HEK293 (cell line): Measurements from ENCODE around the gene DRC3.

Source experiments
- CTCF ChIA-PET: fragments of 350-600 bp; formaldehyde crosslinking; extraction: SDS; loops from one replicate; lab custom pipeline; 2021; ENCODE audit warnings: antibody characterized with exemption; lab: Yijun Ruan, JAX
- POLR2A ChIA-PET: fragments of 300-600 bp; formaldehyde crosslinking; extraction: SDS; loops from one replicate; lab custom pipeline; 2020; ENCODE audit warnings: antibody characterized with exemption, inconsistent platforms; lab: Yijun Ruan, JAX
- H3K27ac ChIP-seq: fragments of 200-500 bp; sonication (Bioruptor generic); 2 replicates; pipeline ENCODE4 v1.5.1; 2014; ENCODE audit warnings: low read depth, low read length, control low read depth, inconsistent platforms; ENCODE audit errors: extremely low read depth
- H3K36me3 ChIP-seq, 2 experiments: fragments of 200-500 bp in 1 of 2; sonication (Bioruptor generic) in 1 of 2; 1 replicate in 1 of 2; 2 replicates in 1 of 2; pipeline ENCODE4 v1.5.1; 2014 to 2017; ENCODE audit warnings: inconsistent platforms in 2 of 2, low read length in 2 of 2; ENCODE audit not compliant: control insufficient read depth in 2 of 2, insufficient read depth in 1 of 2
- H3K4me1 ChIP-seq: fragments of 200-500 bp; sonication (Bioruptor generic); 2 replicates; pipeline ENCODE4 v1.5.1; 2014; ENCODE audit warnings: mild to moderate bottlenecking, low read length, inconsistent platforms; ENCODE audit not compliant: control insufficient read depth, insufficient read depth
- H3K4me3 ChIP-seq: 2 replicates; pipeline ENCODE4 v1.5.1; 2011; ENCODE audit warnings: low read depth, mild to moderate bottlenecking, control low read depth, low read length, moderate library complexity
- H3K9me3 ChIP-seq: fragments of 200-500 bp; sonication (Bioruptor generic); 2 replicates; pipeline ENCODE4 v1.5.1; 2014; ENCODE audit warnings: low read depth, low read length, inconsistent platforms; ENCODE audit not compliant: control insufficient read depth, insufficient read depth
- GLI2 ChIP-seq: fragments of 450-650 bp; formaldehyde crosslinking; IDR thresholded peaks from 2 replicates; pipeline ENCODE4; 2017; ENCODE audit warnings: missing biosample characterization, missing genetic modification characterization, low read depth, borderline replicate concordance
- GLI4 ChIP-seq: fragments of 450-650 bp; formaldehyde crosslinking; IDR thresholded peaks from 2 replicates; pipeline ENCODE4 v1.5.1; 2016; ENCODE audit warnings: missing biosample characterization, missing genetic modification characterization
- KLF1 ChIP-seq: fragments of 450-650 bp; formaldehyde crosslinking; IDR thresholded peaks from 2 replicates; pipeline ENCODE4 v1.5.1; 2016; ENCODE audit warnings: missing biosample characterization, missing genetic modification characterization
- KLF8 ChIP-seq: fragments of 450-650 bp; formaldehyde crosslinking; IDR thresholded peaks from 2 replicates; pipeline ENCODE4 v1.5.1; 2016; ENCODE audit warnings: missing biosample characterization, missing genetic modification characterization
- KLF9 ChIP-seq: fragments of 450-650 bp; formaldehyde crosslinking; IDR thresholded peaks from 2 replicates; pipeline ENCODE4 v1.5.1; 2016; ENCODE audit warnings: missing biosample characterization, missing genetic modification characterization, low read depth
- ZNF10 ChIP-seq: fragments of 450-650 bp; formaldehyde crosslinking; IDR thresholded peaks from 2 replicates; pipeline ENCODE4 v1.5.1; 2017; ENCODE audit warnings: missing biosample characterization, missing genetic modification characterization
- ZNF157 ChIP-seq: fragments of 450-650 bp; formaldehyde crosslinking; IDR thresholded peaks from 2 replicates; pipeline ENCODE4 v1.5.1; 2016; ENCODE audit warnings: missing biosample characterization, missing genetic modification characterization
- ZNF169 ChIP-seq: fragments of 450-650 bp; formaldehyde crosslinking; IDR thresholded peaks from 2 replicates; pipeline ENCODE4 v1.5.1; 2016; ENCODE audit warnings: missing biosample characterization, missing genetic modification characterization
- ZNF221 ChIP-seq: fragments of 450-650 bp; formaldehyde crosslinking; IDR thresholded peaks from 2 replicates; pipeline ENCODE4 v1.5.1; 2017; ENCODE audit warnings: missing biosample characterization, missing genetic modification characterization, borderline replicate concordance
- ZNF510 ChIP-seq: fragments of 450-650 bp; formaldehyde crosslinking; IDR thresholded peaks from 2 replicates; pipeline ENCODE4 v1.5.1; 2018; ENCODE audit warnings: mild to moderate bottlenecking, missing genetic modification characterization, missing biosample characterization; ENCODE audit not compliant: insufficient replicate concordance
- ZNF529 ChIP-seq: fragments of 450-650 bp; formaldehyde crosslinking; IDR thresholded peaks from 2 replicates; pipeline ENCODE4 v1.5.1; 2017; ENCODE audit warnings: missing genetic modification characterization, missing biosample characterization; ENCODE audit not compliant: insufficient replicate concordance
- ZNF747 ChIP-seq: fragments of 450-650 bp; formaldehyde crosslinking; IDR thresholded peaks from 2 replicates; pipeline ENCODE4 v1.5.1; 2016; ENCODE audit warnings: missing biosample characterization, missing genetic modification characterization
- ZSCAN23 ChIP-seq: fragments of 450-650 bp; formaldehyde crosslinking; IDR thresholded peaks from 2 replicates; pipeline ENCODE4 v1.5.1; 2016; ENCODE audit warnings: missing biosample characterization, missing genetic modification characterization
- ZXDB ChIP-seq: fragments of 450-650 bp; formaldehyde crosslinking; IDR thresholded peaks from 2 replicates; pipeline ENCODE4 v1.5.1; 2016; ENCODE audit warnings: missing biosample characterization, missing genetic modification characterization
- TF ChIP-seq, protein P1 (sequence below): fragments of 450-650 bp; formaldehyde crosslinking; IDR thresholded peaks from 2 replicates; pipeline ENCODE4 v1.5.1; 2017; ENCODE audit warnings: missing biosample characterization, missing genetic modification characterization
- TF ChIP-seq, protein P2 (sequence below): fragments of 450-650 bp; formaldehyde crosslinking; IDR thresholded peaks from 2 replicates; pipeline ENCODE4 v1.5.1; 2016; ENCODE audit warnings: missing biosample characterization, missing genetic modification characterization
- TF ChIP-seq, protein P3 (sequence below): fragments of 450-650 bp; formaldehyde crosslinking; IDR thresholded peaks from 2 replicates; pipeline ENCODE4 v1.5.1; 2017; ENCODE audit warnings: missing biosample characterization, missing genetic modification characterization
- TF ChIP-seq, protein P4 (sequence below): fragments of 450-650 bp; formaldehyde crosslinking; IDR thresholded peaks from 2 replicates; pipeline ENCODE4 v1.5.1; 2016; ENCODE audit warnings: missing biosample characterization, missing genetic modification characterization

DRC3 gene

DNA sequence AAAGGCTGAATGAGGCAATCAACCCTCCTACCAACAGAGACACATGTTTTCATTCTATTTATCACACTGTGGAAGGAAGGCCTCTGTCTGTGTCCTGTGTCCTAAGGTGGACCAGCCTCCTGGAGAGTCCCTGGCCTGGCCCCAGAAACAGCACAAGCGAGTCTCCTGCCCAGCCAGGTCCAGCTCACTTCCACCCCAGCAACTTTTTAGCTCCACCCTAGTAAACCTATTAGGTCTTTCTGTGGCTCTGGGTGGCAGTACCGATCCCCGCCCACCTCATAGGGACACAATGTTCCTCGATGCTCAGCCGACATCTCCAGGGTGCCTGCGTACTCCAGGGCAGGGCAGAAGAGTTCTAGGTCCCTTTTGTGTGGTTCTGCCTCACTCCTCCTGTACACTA, 10.7 kb downstream of the DRC3 start (continued):
- TF ChIP-seq, protein P1, sequence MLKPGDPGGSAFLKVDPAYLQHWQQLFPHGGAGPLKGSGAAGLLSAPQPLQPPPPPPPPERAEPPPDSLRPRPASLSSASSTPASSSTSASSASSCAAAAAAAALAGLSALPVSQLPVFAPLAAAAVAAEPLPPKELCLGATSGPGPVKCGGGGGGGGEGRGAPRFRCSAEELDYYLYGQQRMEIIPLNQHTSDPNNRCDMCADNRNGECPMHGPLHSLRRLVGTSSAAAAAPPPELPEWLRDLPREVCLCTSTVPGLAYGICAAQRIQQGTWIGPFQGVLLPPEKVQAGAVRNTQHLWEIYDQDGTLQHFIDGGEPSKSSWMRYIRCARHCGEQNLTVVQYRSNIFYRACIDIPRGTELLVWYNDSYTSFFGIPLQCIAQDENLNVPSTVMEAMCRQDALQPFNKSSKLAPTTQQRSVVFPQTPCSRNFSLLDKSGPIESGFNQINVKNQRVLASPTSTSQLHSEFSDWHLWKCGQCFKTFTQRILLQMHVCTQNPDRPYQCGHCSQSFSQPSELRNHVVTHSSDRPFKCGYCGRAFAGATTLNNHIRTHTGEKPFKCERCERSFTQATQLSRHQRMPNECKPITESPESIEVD (tag by site-specific recombination) = no peak
- TF ChIP-seq GLI4 = no peak
- TF ChIP-seq, protein P2, sequence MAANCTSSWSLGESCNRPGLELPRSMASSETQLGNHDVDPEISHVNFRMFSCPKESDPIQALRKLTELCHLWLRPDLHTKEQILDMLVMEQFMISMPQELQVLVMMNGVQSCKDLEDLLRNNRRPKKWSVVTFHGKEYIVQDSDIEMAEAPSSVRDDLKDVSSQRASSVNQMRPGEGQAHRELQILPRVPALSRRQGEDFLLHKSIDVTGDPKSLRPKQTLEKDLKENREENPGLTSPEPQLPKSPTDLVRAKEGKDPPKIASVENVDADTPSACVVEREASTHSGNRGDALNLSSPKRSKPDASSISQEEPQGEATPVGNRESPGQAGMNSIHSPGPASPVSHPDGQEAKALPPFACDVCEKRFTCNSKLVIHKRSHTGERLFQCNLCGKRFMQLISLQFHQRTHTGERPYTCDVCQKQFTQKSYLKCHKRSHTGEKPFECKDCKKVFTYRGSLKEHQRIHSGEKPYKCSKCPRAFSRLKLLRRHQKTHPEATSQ = no peak
- TF ChIP-seq ZNF510 (tag by site-specific recombination) = no peak
- TF ChIP-seq, all 188 proteins: peak for 0

DNA sequence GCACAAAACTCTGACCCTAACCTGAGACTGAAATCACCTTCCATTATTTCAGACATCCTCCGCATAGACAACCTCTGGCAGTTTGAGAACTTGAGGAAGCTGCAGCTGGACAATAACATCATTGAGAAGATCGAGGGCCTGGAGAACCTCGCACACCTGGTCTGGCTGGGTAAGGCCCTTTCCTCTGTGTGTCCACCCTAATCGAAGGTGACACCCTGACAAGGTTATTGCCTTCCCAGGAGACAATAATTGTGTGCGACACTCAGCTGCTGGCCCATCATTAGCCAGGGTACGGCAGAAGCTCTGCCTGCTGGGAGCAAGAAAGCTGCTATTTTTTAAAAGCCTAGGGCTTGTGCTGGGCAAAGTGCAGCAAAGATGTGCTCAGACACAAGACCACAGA, 11.1 kb downstream of the DRC3 start:
- POLR2A ChIA-PET = interaction anchor here (0.7 to 1.3 kb wide), 3 partner anchors 11 to 24 kb away, joined by 3 read pairs; partner anchors contain the start of genes DRC3 and TOM1L2
- CTCF ChIA-PET = interaction anchor here (0.5 to 3.4 kb wide), 6 partner anchors 8 to 487 kb away, joined by 3 to 10 read pairs (median 6); no protein-coding TSS in a partner anchor

More for the DNA sequence above, 11.1 kb downstream of the DRC3 start:
- H3K4me3 ChIP-seq = no peak overlapping the region
- TF ChIP-seq ZXDB (tag by site-specific recombination) = no peak
- TF ChIP-seq, protein P1 (tag by site-specific recombination) = no peak
- no peak for TF ChIP-seq ZNF221
- TF ChIP-seq, protein P2 = no peak
- no peak for TF ChIP-seq KLF8 (tag by site-specific recombination)
- no peak for TF ChIP-seq ZNF529 (tag by site-specific recombination)
- TF ChIP-seq ZSCAN23 (tag by site-specific recombination) = no peak
- TF ChIP-seq, protein P3, sequence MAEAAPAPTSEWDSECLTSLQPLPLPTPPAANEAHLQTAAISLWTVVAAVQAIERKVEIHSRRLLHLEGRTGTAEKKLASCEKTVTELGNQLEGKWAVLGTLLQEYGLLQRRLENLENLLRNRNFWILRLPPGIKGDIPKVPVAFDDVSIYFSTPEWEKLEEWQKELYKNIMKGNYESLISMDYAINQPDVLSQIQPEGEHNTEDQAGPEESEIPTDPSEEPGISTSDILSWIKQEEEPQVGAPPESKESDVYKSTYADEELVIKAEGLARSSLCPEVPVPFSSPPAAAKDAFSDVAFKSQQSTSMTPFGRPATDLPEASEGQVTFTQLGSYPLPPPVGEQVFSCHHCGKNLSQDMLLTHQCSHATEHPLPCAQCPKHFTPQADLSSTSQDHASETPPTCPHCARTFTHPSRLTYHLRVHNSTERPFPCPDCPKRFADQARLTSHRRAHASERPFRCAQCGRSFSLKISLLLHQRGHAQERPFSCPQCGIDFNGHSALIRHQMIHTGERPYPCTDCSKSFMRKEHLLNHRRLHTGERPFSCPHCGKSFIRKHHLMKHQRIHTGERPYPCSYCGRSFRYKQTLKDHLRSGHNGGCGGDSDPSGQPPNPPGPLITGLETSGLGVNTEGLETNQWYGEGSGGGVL (tag by site-specific recombination) = no peak
- no peak for TF ChIP-seq ZNF10
- TF ChIP-seq, protein P4, sequence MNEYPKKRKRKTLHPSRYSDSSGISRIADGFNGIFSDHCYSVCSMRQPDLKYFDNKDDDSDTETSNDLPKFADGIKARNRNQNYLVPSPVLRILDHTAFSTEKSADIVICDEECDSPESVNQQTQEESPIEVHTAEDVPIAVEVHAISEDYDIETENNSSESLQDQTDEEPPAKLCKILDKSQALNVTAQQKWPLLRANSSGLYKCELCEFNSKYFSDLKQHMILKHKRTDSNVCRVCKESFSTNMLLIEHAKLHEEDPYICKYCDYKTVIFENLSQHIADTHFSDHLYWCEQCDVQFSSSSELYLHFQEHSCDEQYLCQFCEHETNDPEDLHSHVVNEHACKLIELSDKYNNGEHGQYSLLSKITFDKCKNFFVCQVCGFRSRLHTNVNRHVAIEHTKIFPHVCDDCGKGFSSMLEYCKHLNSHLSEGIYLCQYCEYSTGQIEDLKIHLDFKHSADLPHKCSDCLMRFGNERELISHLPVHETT (tag by site-specific recombination) = no peak
- TF ChIP-seq KLF9 (tag by site-specific recombination) = no peak
- no peak for TF ChIP-seq ZNF747 (tag by site-specific recombination)
- no peak for TF ChIP-seq ZNF157 (tag by site-specific recombination)
- TF ChIP-seq GLI2 (tag by site-specific recombination) = no peak
- TF ChIP-seq KLF1 (tag by site-specific recombination) = no peak
- no peak for TF ChIP-seq ZNF169 (tag by site-specific recombination)
- no peaks in the 10 kb centered on the region for H3K36me3 ChIP-seq
- H3K4me1 ChIP-seq = no peaks in the 10 kb centered on the region
- no peak overlapping the region for H3K27ac ChIP-seq
- H3K9me3 ChIP-seq = no peaks in the 10 kb centered on the region
